Islet of Langerhans (tissue), 1 donor: ENCODE data around the gene LRRC37B.
"Not testable (repeated sequence)": the region's sequence is repeated elsewhere in the genome, so short reads cannot be mapped to it uniquely, and the experiment has no call there.

Source experiments
- FAIRE-seq: peaks from one replicate; lab custom pipeline; 2011; peaks lifted over from hg19 to GRCh38; lab: Jason Lieb, UNC

Gene LRRC37B

GRCh38 chr17:32099686-32100085 lies 92.5 kb downstream of the LRRC37B start:
- no peak for FAIRE-seq

- not testable (repeated sequence) for FAIRE-seq
Measured at GRCh38 chr17:32100323-32100722, 93.1 kb downstream of the LRRC37B start.

- no peak for FAIRE-seq
Measured at GRCh38 chr17:32100971-32101631, 93.9 kb downstream of the LRRC37B start.

- FAIRE-seq, result no peak
Measured at GRCh38 chr17:32102172-32102571, 95.0 kb downstream of the LRRC37B start.

- no peak for FAIRE-seq
Measured at GRCh38 chr17:32102646-32103186, 95.5 kb downstream of the LRRC37B start.
